Ishikawa (cell line): ENCODE results near the gene N4BP2L1.

Experiments used
- CEBPB ChIP-seq: IDR thresholded peaks from 2 replicates; pipeline ENCODE4 v1.6.1; 2012
- CREB1 ChIP-seq: IDR thresholded peaks from 2 replicates; pipeline ENCODE4 v1.6.1; 2012; ENCODE audit warnings: low read depth
- EGR1 ChIP-seq: IDR thresholded peaks from 2 replicates; pipeline ENCODE4 v1.6.1; 2012
- EP300 ChIP-seq: IDR thresholded peaks from 2 replicates; pipeline ENCODE4 v1.6.1; 2012; ENCODE audit warnings: borderline replicate concordance
- FOXM1 ChIP-seq: IDR thresholded peaks from 2 replicates; pipeline ENCODE4 v1.6.1; 2012; ENCODE audit warnings: low read depth, borderline replicate concordance
- MAX ChIP-seq: IDR thresholded peaks from 2 replicates; pipeline ENCODE4 v1.6.1; 2012
- NFIC ChIP-seq: IDR thresholded peaks from 2 replicates; pipeline ENCODE4 v1.6.1; 2012
- RAD21 ChIP-seq: IDR thresholded peaks from 2 replicates; pipeline ENCODE4 v1.6.1; 2012; ENCODE audit warnings: low read depth
- TAF1 ChIP-seq: IDR thresholded peaks from 2 replicates; pipeline ENCODE4 v1.6.1; 2012; ENCODE audit warnings: low read depth, mild to moderate bottlenecking
- TCF12 ChIP-seq: IDR thresholded peaks from 2 replicates; pipeline ENCODE4 v1.6.1; 2012; ENCODE audit warnings: low read depth
- TEAD4 ChIP-seq: IDR thresholded peaks from 2 replicates; pipeline ENCODE4 v1.6.1; 2012
- YY1 ChIP-seq: IDR thresholded peaks from 2 replicates; pipeline ENCODE4 v1.6.1; 2012; ENCODE audit warnings: low read depth
- ZBTB7A ChIP-seq: IDR thresholded peaks from 2 replicates; pipeline ENCODE4 v1.6.1; 2012; ENCODE audit warnings: low read depth
- TF ChIP-seq, protein P1 (sequence below): IDR thresholded peaks from 2 replicates; pipeline ENCODE4 v1.6.1; 2012
- TF ChIP-seq, protein P2 (sequence below): IDR thresholded peaks from 2 replicates; pipeline ENCODE4 v1.6.1; 2012; ENCODE audit warnings: low read depth, mild to moderate bottlenecking

N4BP2L1 gene

GRCh38 chr13:32391101-32391619, 36.8 kb downstream of the N4BP2L1 start:
- TF ChIP-seq, protein P1, sequence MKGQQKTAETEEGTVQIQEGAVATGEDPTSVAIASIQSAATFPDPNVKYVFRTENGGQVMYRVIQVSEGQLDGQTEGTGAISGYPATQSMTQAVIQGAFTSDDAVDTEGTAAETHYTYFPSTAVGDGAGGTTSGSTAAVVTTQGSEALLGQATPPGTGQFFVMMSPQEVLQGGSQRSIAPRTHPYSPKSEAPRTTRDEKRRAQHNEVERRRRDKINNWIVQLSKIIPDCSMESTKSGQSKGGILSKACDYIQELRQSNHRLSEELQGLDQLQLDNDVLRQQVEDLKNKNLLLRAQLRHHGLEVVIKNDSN, result no peak
- no peak for TF ChIP-seq EP300
- TF ChIP-seq FOXM1, result no peak
- TF ChIP-seq EGR1, result no peak
- TF ChIP-seq, protein P2, sequence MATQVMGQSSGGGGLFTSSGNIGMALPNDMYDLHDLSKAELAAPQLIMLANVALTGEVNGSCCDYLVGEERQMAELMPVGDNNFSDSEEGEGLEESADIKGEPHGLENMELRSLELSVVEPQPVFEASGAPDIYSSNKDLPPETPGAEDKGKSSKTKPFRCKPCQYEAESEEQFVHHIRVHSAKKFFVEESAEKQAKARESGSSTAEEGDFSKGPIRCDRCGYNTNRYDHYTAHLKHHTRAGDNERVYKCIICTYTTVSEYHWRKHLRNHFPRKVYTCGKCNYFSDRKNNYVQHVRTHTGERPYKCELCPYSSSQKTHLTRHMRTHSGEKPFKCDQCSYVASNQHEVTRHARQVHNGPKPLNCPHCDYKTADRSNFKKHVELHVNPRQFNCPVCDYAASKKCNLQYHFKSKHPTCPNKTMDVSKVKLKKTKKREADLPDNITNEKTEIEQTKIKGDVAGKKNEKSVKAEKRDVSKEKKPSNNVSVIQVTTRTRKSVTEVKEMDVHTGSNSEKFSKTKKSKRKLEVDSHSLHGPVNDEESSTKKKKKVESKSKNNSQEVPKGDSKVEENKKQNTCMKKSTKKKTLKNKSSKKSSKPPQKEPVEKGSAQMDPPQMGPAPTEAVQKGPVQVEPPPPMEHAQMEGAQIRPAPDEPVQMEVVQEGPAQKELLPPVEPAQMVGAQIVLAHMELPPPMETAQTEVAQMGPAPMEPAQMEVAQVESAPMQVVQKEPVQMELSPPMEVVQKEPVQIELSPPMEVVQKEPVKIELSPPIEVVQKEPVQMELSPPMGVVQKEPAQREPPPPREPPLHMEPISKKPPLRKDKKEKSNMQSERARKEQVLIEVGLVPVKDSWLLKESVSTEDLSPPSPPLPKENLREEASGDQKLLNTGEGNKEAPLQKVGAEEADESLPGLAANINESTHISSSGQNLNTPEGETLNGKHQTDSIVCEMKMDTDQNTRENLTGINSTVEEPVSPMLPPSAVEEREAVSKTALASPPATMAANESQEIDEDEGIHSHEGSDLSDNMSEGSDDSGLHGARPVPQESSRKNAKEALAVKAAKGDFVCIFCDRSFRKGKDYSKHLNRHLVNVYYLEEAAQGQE, result no peak
- TF ChIP-seq CREB1, result no peak
- no peak for TF ChIP-seq NFIC
- no peak for TF ChIP-seq TAF1
- no peak for TF ChIP-seq TCF12
- TF ChIP-seq ZBTB7A, result no peak
- no peak for TF ChIP-seq RAD21
- no peak for TF ChIP-seq TEAD4
- TF ChIP-seq CEBPB, result no peak
- TF ChIP-seq MAX, result no peak
- no peak for TF ChIP-seq YY1

DNA sequence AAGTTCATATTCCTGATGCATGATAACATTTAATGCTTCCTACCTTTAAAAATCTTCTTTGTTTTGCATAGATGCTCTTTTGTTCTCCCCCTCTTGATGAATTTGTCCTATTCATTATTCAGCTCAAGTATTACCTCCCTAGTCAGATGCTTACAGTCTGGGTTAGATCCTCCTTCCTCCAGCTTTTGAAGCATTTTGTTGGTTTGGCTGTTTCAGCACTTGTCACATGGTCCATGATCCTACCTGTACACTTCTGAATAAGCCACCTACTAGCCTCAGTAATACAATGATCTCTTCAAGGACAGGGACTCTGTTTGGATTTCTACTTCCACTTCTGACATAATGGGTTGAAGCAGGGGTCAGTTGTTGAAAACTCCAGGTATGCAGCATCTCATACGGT, 37.4 kb downstream of the N4BP2L1 start:
- TF ChIP-seq CEBPB, result no peak

- TF ChIP-seq FOXM1 (no peak), TCF12 (no peak), RAD21 (no peak)
Measured at GRCh38 chr13:32390048-32390447, 37.9 kb downstream of the N4BP2L1 start.

GRCh38 chr13:32385410-32385809, 42.5 kb downstream of the N4BP2L1 start:
- TF ChIP-seq ZBTB7A (no peak), NFIC (no peak), EGR1 (no peak), TAF1 (no peak), YY1 (no peak), TCF12 (no peak), RAD21 (no peak), TEAD4 (no peak), CREB1 (no peak), EP300 (no peak)
- TF ChIP-seq, protein P2, result no peak
- TF ChIP-seq, protein P1, result no peak

DNA sequence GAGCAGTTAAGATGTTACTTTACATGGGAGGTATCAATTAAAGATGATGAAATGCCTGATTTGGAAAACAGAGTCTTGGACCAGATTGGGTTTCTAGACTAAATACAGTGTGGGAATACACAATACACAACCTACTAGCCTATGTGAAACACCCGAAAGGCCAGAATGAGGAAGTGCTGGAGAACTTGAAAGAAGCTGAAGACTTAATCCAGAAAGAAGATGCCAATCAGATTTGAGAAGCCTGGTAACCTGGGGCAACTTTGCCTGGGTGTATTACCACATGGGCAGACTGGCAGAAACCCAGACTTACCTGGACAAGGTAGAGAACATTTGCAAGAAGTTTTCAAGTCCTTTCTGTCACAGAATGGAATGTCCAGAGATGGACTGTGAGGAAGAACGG, 43.2 kb downstream of the N4BP2L1 start:
- TF ChIP-seq ZBTB7A (no peak), CREB1 (no peak), TCF12 (no peak), NFIC (no peak), RAD21 (no peak), TAF1 (no peak), MAX (no peak), FOXM1 (no peak), CEBPB (no peak), TEAD4 (no peak), EGR1 (no peak), YY1 (no peak), EP300 (no peak)
- TF ChIP-seq, protein P2, result no peak
- TF ChIP-seq, protein P1, result no peak
